Stimulated activated CD4-positive, alpha-beta T cell treated with anti-CD3 and anti-CD28 coated beads, Interleukin-1b, Interleukin-23, amount 100 ng/mL, for 4 hours (primary cell): Measurements from ENCODE around the gene HRH2.

Source experiments
- DNase-seq, 2 donors: peaks; one replicate each; pipeline ENCODE4 v3.0.0-alpha.2; 2020; ENCODE audit warnings: low read depth in 2 of 2

HRH2 gene

DNA sequence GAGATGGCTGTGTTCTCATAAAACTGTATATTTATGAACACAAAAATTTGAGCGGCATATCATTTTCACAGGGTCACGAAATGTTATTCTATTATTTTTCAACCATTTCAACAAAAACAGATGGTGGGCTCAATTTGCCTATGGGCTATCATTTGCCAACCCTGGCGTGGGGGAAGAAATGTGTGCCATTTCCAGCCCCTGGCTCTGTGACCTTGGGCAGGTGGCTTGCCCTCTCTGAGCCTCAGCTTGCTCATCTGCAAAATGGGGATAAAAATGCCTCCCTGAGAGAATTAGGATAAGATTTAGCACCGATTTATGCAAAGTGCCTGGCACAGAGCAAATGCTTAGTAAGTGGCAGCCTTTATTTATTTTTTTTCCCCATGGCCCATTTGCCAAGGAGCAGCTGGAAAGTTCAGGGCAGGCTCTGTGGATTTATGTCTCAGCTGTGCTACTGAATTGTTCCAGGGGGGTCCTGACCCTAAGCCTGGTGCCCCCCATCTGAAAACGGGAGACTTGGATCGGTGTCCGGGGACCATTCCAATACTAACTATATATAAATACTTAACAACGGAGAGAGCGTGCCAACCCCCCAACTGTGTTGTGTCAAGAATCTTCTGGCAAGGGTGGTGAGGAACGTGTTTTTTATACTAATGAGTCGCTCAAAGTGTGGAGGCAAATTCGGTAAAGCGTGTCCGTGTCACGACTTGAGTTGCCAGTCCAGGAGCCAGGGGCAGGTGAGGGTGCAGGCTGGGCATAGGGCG lies 34.5 kb downstream of the HRH2 start:
- no peak for DNase-seq

DNA sequence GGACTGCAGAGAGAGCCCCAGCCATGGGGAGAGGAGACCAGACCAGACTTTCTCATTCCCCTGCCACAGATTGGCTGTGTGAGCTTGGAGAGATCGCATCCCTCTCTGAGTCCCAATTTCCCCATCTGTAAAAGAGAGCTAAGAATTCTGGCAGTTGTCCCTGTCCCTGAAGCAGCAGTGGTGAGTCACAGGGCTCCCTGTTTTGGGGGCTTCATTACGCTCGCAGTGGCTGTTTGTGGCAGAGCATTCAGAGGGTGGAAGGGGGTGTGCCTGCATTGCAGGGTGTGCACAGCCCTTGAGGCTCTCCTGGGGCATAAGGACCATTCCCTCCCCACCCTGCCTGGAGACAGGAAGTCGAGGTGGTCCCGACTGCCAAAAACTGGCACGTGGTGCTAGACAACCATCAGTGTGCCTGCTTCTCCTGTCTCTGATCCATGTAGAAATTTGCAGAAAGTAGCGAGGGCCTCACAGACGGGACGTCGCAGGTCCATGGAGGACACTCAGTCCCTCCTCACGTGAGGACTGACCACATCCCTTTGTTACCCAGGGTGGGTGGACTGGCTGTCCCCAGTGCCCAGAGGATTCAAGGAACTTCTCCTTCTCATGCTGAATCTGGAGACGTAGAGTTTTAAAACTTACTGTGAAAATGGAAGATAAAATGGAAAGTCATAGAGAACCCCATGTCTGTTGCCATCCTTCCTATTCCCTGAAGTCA lies 35.3 kb downstream of the HRH2 start:
- no peak for DNase-seq

DNA sequence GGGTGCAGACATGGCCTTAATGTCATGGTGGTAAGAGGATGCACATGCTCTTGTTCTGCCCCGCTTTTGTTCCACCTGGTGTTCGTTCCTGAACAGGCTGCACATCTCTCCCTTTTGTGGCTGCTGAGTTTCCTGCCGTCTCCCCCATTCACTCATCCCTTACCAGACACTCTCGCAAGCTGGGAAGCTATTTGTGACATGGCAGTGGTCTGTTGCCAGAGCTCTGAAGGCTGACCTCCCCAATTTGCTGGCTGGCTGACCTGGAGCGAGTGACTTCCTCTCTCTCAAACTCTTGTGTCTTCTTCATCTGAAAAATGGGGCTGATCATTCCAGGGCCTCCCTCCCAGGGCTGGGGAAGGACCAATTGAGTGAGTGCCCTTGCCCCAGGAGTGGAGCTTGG lies 35.9 kb downstream of the HRH2 start:
- DNase-seq, result no peak

DNA sequence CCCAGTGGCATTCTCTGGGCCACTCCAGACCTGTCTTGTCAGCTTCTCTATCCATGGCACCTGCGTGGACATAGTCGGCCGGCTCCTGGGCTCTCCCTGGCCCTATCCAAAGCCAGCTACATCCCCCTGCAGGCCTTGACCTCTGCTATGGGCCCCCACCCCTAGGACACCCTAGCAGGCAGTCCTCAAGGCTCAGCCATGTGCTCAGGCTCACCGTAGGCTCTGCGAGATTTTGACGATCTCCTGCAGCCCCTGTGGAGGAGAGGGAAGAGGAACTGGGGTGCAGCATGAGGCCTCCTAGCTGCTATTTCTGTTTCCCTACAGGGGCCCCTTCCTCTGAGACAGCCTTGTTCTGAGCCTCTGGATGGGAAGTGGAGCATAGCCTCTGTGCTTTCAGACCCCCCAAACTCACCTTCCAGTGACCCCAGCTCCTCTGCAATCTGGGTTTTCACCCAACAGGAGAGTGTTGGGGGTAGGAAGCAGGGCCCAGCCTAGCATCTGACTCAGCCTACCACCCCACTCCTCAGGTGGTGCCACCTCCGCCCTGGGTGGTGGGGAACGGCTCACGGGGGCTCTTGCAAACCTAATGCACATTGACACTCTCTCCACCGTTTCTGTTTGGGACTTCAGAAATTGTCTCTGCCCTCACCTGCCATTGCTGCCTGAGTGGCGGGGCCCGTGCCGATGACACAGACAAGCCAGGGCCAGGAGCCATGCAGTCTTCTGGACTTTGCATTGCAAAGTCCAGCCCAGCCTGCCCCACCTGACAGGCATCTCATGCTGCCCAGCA lies 36.7 kb downstream of the HRH2 start:
- no peak for DNase-seq

DNA sequence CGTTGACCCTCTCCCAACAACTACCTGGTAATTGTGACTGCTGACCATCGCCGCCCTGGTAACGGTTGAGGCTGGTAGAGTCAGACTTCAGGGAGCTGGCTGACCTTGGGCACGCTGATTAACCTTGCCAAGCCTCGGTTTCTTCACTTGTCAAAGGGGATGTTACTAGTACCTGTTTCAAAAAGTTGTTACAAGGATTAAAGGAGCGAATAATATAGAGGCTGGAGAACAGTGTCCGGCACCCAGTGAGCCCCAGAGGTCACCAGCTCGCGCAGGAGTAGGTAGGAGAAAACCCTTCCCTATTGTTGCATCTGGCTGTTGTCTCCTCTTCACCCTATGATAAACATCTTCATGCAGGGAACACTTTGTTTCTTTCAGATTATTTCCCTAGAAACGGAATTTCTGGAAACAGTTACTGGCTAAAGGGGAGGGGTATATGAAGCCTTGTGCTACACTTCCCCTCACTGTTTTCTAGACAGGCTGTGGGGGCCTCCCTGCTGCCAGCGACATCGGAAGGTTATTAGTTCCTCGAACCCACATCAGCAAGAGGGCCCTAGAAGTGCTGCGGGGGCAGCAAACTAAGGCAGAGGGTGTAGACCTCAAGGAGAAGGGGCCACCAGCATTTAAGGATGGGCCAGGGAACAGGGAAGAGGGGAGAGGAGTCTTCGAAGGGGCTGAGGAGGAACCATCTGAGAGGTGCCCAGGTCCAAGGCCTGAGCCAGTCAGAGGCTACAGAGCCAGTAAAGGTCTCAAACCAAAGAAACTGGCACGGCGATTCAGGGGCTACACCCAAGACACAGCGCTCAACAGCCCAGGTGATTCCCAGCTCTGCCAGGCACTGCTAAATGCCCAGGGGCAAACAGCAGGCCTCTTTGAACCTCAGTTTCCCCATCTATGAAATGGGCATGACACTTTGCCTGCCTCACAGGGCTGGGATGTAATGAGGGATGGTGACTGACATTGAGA lies 37.6 kb downstream of the HRH2 start:
- no peak for DNase-seq

DNA sequence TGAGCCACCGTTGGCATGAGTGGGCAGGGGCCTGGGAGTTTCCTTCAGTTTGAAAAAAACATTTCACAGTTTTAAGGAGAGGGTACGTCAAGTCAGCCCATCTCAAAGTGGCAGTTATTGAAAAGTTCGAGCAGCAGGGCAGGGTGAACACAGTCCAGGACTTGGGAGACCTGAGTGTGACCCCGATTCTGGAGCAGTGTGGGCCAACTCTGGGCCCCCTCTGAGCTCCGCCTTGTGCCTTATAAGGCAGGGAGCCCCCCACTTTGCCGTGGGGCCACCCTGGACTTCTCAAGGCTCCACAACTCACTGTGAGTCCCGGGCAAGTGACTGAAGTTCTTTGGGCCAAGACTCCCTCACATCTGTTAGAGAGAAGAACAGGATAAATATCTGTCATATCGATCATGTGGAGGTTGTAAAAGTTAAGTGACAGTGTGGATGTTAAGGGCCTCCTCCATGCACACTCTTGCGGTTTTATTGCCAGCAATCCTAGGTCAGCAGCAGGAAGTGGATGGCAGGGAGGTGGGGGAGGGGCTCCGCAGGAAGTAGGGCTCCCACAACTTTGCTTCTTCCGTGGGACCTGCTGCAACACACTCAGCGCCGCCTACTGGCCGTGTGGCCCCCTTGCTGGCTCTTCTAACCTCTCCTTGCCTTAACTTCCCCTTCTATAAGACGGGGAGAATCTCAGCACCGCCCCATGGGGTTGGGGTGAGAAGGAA lies 38.4 kb downstream of the HRH2 start:
- DNase-seq, result peak; percentile 65 to 73

DNA sequence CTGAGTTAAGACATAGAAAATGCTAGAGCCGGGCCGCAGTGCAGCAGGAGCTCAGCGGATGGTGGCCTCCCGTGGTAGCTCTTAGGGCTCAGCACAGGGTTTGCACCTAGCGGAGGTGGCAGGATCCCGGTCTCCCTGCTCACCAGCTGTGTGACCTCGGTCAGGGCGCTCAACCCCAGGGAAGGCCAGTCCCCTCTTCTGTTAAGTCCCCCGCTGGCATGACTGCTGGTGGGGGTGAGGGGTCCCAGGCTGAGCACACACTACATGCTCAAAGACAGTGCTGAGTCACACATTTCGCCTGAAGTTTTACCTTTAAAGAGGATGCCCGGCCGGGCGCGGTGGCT lies 39.0 kb downstream of the HRH2 start:
- DNase-seq, result no peak

DNA sequence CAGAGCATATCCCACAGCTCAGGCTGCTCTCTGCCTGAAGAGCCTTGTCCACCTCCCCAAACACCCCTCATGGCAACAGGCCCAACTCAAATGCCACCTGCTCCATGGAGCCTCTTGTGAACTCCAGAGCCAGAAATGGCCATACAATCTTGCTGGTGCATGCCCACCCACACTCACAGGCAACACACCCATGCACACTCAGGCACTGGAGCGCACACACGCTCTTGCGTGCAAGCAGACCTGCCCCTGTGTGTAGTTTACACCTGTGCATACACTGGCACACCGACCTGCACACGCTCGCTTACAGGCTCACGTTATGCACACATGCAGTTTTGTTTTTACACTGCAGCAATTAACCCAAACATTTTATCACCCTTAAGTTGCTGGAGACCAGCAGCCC lies 40.0 kb downstream of the HRH2 start:
- no peak for DNase-seq

DNA sequence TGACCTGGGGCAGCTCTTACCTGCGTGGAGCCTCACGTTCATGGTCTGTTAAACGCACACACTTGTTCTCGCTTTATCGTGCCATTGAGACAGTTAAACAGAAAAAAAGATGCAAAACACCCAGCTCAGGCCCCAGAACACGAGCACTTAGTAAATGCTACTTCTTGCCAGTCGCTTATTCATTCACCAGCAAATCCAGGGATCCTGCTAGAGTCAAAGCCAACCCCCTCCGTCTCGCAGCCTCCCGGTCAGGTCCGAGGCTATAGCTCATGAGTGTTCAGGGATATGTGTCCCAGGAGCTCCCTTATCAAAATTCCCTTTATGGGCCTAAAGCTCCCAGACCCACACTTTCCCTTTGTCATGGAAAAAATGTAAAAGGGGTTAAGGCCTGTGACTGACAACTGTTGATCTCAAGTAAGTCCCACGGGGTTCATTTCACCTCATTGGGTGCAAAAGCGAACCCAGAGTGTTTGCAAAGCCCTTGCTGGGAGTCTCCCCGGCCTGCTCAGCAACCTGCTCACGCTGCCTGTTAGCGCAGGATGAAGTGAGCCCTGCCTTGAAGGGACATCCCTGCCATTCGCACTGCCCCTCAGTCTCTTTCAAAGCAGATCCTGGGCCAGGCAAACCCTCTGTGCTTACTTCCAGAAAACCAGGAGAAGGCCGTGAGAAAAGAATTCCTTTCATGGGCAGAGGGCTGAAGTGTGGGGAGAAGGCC lies 40.7 kb downstream of the HRH2 start:
- DNase-seq, result no peak

DNA sequence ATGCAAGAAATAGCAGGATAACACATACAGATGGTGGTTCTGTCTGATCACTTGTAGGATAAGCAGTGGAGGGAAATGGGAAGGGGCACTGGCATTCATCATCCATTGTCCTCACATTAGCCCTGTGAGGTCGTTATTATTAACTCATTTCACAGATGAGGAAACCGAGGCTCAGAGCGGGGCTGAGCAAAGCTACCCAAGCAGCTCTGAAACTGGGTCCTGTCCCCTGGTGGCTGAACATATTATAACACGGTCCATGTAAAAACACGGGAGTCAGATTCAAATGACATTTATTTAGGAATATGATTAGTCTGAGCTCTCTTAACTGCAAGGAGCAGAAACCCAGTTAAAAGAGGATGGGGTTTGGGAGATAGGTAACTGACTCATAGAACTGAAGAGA lies 43.1 kb downstream of the HRH2 start:
- DNase-seq, result no peak

DNA sequence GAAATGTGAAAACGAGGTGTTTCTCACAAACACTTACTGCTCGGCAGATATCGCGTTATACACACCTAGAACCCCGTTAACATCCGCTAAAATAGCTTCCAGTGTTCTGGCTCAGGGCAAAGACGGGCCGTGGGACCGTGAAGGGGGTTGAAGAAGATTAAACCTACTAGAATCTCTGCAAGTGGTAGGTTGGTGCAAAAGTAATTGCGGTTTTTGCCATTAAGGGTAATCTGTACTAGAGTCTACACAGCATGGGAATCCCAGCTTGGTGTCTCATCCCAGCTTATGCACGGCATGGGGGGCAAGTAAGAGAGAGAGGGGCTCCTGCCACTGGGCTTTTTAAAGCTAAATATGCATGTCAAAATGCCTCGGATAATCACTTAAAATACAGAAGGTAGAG lies 43.9 kb downstream of the HRH2 start:
- DNase-seq, result no peak

DNA sequence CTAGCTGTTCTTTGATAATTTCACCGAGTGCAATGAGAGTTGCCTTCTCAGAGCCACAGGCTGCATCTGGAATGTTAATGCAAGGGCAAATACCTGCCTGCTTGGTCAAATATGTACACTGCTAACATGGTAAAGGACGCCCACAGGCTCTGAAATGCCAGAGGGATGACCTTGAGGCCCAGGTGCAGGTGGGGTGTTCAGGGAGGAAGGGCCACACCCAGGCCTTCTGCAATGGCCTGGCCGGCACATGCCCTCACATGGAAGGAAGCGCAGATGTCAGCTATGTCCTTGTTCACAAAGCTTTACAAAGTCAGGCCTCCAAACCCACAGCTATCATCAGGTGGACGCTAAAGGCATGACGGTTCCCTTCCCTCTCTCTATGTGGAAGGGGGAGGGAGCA lies 48.6 kb downstream of the HRH2 start:
- no peak for DNase-seq

DNA sequence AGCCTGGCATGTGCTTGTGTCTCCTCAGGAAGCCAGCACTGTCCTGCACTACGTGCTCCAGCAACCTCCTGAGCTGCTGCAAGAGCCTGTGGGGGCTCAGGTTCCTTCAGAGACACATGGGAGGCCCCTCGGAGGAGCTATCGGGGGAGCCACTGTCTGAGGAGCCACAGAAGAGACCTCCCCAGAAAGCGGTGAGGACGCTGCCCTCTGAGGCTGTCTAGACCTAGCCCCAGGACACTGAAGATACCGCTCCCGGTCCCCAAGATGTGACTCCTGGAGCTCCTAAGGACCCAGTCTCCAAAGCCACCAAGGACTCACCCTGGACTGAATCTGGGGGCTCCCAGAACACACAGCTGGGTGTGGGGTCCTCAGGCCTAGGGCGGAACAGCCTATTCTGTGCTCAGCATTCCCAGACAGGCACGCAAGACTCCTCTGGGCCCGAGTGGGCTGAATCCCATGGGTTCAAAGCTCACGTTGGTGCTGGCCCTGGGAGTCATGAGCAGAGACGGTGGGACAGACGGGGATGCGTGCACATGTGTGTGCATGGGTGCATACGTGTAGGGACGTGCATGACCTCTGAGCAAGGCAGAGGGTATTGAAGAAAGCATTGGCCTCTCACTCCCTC lies 50.0 kb downstream of the HRH2 start:
- no peak for DNase-seq

DNA sequence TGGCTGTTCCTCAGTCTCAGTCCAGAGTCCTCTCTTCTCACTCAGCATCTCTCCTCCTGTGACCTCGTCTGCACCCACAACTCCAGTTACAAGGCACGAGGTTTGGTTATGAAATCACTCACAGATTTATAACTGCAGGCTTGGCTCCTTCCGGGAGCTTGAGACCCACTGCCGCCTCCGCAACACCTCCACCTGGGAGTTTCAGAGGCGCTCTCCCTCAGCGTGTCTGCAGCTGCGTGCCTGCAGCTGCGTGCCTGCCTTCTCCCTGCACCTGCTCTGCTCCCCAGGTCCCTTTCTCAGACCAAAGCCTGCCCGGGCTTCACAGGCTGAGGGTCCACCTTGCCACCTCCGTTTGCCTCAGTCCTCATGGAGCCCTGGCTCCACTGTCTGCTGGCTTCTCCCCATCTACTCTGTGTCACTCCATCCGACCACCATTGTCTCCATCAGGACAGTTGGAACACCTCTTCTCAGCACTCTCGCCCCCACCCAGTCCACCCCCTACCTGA lies 51.5 kb downstream of the HRH2 start:
- DNase-seq, result no peak

DNA sequence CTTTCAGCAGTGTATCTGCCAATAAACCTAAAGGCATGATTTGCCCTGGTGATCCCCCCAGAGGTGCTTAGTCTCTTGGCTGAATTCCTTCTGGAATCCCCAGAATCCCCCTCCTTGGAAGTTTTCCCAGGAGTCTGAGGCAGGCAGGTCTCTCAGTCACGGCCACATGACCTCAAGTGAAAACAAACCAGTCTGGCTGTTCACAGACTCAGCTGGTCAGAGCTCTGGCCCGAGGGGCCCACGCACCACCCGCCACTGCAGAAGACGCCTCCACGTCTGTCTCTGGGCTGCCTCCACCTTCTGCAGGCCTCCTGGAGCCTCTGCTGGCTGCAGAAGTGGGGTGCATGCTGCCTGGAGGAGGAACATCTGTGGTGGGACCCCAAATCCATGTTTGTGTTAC lies 52.5 kb downstream of the HRH2 start:
- DNase-seq, result no peak

DNA sequence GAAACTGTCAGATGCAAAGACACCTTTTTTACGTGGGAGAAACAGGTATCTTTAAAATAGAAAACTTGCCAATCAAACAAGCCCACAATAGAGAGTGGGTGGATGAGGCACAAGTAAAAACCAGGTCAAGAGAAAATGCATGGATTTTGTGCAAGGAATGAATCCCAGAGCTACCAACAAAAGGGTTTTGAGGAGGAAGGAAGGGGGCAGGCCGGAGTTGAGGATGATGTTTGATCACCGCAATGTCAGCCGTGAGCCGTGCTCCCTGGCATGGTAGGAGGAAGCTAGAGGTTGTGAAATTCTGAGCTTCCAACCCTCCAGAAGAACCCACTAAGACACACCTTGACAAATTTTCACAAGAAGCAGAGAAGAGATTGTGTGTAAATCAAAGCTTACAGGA lies 53.2 kb downstream of the HRH2 start:
- DNase-seq, result no peak

DNA sequence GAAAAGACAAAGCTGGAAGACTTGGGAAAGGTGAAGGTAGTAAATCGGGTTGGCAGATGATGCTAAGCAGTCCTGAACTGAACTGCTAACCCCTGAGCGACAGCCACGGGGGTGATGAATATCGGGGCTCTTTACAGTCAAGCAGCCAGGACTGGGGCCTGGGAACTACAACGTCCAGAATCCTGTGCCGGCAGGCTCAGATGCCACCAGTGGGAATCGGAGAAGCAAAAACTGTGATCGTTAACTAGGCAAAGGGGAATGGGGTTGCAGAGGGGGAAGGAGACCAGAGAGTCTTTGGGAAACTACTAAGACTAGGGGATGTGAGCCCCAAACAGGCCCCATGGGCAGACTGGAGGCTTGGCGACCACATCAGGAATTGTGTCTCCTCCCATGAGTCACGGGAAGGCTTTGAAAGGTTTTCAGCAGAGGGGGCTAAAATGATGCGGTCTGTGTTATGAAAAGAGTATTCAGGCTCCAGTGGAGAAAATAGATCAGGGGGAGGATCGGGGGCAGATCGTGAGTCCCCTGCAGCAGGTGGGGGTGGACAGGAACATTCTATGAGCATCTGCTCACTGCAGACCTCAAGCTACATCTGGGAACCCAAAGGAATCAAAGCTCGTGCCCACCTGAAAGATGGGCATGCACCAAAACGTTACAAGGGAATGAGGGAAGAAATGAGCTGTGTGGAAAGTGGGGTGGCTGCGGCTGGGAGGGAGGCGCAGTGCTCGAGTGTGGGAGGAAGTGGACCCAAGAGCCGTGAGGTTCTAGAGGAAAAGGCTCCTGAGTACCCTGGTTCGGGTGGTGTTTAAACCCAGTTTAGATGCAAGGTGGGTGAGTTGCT lies 53.8 kb downstream of the HRH2 start:
- no peak for DNase-seq

DNA sequence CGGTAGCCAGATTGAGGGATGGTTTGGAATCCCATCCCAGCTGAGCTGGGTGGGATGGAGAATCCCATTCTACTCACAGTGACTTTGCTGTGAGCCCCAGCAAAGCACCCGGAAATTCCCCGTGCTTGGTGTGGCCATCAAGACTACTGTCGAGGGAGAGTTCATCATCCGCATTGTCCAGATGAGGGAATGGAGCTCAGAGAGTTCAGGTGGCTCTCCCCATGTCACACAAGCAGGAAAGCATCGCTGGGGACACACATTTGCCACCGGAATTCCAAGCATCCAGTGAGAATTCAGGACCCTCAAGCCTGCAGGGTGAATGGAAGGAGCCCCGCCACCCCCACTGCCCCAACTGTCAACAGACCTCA lies 54.4 kb downstream of the HRH2 start:
- no peak for DNase-seq

DNA sequence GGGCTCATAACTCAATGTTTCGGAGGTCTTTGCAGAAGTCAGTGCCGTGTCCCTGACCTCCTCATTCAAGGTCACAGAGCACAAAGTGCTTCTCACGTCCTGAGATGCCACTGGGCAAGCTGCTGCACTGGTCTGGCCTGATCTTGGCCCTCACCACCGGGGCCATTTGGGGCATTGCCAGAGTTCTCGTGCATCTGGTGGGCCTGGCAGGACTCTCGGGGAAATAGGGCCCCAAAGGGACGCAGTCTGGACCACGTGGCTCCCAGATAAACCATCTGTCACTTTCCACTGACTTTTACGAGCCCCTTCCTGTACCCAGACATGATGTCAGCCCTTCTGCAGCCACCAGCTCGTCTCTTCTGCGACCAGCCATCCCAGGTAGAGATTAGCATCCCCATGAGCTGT lies 54.8 kb downstream of the HRH2 start:
- DNase-seq, result no peak
